Measurements from ENCODE around the gene SYCE1. TPM values are rescaled to one million over a fixed set of nuclear protein-coding genes. Genes with fewer than 3 reads are reported as not detected.
"Not testable (repeated sequence)": the region's sequence is repeated elsewhere in the genome, so short reads cannot be mapped to it uniquely, and the experiment has no call there.

The SYCE1 gene
- total RNA-seq, 1 donor from 2014 or later: 0.35 TPM

DNA sequence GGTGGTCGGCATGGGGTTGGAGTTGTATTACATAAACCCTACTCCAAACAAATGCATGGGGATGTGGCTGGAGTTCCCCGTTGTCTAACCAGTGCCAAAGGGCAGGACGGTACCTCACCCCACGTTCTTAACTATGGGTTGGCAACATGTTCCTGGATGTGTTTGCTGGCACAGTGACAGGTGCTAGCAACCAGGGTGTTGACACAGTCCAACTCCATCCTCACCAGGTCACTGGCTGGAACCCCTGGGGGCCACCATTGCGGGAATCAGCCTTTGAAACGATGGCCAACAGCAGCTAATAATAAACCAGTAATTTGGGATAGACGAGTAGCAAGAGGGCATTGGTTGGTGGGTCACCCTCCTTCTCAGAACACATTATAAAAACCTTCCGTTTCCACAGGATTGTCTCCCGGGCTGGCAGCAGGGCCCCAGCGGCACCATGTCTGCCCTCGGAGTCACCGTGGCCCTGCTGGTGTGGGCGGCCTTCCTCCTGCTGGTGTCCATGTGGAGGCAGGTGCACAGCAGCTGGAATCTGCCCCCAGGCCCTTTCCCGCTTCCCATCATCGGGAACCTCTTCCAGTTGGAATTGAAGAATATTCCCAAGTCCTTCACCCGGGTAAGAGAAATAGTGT lies 38.3 kb downstream of the SYCE1 start, which contains the start of gene CYP2E1:
TSS of gene CYP2E1 (plus strand) at position 407 of the 632 bp plus-strand sequence. CDS start at position 440, 33 bp downstream.
- ATAC-seq: no peak
- intact Hi-C loops (cut with DNase I): no loop called here
- no peak for DNase-seq (ENCODE audit: missing footprints)

DNA sequence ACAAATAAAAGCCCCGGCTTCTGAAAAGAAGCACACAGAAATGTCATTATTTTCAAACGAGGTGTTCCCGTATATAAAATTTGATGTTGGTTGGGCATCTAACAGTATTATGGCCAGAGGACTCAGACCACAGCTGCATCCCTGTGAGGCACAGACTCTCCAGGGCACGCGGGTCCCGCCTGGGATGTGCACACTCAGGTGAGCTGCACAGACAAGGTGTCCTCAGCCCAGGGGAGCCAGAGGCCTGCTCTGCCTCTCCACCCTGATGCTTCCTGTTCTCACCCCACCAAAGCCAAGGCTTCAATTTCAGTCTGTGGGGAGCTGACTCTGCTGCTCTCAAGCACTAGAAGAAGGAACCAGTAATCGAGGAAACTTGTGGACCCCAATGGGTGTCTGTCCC lies 39.9 kb downstream of the SYCE1 start:
- intact Hi-C loops (cut with DNase I): no loop called here
- DNase-seq (ENCODE audit: missing footprints) (no peak), ATAC-seq (no peak)

DNA sequence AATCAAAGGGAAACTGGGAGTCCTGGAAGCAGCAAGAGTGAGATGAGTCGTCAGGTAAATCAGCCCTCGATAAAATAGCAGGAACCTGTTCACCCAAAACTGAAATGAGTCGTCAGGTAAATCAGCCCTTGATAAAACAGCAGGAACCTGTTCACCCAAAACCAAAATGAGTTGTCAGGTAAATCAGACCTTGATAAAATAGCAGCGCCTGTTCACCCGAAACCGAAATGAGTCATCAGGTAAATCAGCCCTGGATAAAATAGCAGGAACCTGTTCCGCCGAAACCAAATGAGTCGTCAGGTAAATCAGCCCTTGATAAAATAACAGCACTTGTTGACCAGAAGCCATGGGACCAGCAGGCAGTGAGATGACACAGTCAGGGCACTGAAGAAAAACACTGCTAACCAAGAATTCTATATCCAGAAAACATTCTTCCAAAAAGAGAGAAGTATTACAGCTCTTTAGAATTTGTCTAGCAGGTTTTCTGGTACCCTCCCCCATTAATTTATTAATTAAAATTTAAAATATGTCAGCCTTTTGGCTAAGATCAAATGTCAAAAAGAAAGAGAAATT lies 41.7 kb downstream of the SYCE1 start:
- ATAC-seq (no peak), DNase-seq (ENCODE audit: missing footprints) (no peak)
- intact Hi-C loops (cut with DNase I): no loop called here

DNA sequence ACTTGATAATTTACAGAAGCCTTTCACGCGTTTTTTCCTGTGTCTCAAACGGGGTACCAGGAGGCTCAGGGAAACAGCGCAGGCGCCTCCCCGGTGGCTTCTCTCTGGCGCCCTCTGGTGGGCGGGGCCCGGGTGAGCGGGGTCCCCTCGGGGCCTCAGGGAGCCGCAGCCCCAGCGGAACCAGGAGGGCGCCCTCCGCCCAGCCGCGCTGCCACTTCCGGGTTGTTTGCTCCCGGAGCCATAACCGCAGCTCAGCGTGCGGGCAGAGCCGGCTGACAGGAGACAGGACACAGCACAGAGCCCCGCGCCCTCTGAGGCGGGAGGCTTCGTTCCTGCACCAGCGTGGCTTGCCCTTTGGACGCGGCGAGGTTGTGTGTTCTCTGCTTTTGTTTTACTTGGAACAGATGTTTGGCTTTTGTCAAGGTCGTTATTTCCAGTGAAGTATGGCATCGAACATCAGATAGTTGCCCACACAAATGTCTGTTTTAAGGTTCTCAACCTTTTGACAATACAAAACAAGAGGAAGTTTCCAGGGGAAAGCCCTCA lies 45.1 kb downstream of the SYCE1 start:
- peak; percentile 90 for DNase-seq (ENCODE audit: missing footprints)
- intact Hi-C loops (cut with DNase I): loop anchor here (1.0 kb wide), 1 partner anchor 191 kb away; no protein-coding TSS in a partner anchor
- ATAC-seq: peak; percentile 97

DNA sequence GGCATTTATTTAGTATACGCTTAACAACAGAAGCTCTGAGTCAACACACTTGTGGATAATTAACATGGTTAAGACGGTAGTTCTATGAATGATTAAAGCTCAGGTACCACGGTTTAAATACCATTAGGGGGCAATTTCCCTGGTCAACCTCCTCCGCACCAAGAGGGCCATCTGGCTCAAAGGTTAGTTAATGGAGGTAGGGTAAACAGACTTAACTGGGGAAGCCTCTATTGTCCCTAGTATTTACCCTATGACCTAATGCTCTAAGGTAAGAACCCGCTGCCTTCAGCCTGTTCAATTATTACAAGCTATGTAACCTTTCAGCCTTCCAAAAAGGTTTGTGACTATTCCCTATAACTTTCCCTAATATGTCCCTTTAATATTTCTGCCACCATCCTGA lies 46.9 kb downstream of the SYCE1 start:
- DNase-seq (ENCODE audit: missing footprints); intact Hi-C loops (cut with DNase I); ATAC-seq: not testable (repeated sequence)

DNA sequence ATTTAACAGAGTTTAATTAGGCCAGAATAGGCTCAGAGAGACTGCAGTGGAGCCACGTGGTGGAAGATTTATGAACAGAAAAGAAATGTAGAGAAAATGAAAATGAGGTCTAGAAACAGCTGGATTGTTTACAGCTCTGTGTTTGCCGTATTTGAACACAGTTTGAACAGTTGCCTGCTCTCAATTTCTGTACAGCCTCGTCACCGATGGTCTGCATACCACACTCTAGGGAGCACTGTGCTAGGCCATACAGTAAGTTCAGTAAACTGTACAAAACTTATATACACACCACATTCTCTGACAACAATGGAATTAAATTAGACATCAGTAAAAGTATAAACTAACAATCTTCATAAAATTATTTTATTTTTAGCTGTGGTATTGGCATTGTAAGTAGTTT lies 49.3 kb downstream of the SYCE1 start:
- DNase-seq (ENCODE audit: missing footprints) (no peak), ATAC-seq (no peak)
- intact Hi-C loops (cut with DNase I): no loop called here

DNA sequence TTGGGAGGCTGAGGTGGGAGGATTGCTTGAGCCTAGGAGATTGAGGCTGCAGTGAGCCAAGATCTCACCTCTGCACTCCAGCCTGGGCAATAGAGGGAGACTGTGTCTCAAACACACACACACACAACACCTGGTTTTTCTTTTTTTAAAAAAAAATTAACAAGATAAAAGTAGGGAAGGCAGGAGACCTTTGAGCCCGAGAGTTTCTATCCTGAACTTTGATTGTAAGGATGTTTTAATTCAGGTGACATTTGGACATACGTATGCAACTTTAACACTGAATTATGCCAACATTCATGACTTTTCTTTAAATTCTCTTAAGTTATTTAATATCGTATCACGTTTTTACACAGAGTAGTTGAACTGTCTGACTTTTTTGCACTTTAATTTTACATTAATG lies 49.9 kb downstream of the SYCE1 start:
- ATAC-seq (no peak), DNase-seq (ENCODE audit: missing footprints) (no peak)
- intact Hi-C loops (cut with DNase I): no loop called here

DNA sequence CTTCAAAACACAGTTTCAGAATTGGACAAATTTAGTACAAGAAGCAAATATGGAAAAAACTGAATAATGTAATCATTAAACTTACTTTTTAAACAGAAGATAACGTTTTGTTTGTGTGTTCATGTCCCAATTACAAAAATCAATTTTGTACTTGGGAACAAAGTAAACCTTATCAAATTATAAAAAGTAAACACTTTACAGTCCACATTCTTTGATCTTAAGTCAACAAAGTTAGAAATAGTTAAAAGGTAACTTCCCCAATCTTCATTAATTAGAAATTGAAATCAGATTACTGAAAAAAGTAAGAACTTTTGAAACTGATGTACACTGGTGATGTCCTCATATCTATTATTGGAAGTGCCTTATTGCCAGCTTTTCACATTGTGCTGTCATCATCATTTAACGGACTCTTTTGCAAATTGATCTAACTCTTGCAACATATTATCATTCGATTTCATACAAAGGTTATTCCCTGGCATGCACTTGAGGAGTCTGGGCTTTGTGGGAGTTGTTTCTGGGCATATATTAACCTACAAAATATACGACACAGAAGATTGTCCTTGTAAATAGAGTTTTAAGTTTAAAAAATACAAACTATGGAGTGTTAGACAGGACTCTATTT lies 53.4 kb downstream of the SYCE1 start:
- intact Hi-C loops (cut with DNase I): no loop called here
- ATAC-seq (no peak), DNase-seq (ENCODE audit: missing footprints) (no peak)

DNA sequence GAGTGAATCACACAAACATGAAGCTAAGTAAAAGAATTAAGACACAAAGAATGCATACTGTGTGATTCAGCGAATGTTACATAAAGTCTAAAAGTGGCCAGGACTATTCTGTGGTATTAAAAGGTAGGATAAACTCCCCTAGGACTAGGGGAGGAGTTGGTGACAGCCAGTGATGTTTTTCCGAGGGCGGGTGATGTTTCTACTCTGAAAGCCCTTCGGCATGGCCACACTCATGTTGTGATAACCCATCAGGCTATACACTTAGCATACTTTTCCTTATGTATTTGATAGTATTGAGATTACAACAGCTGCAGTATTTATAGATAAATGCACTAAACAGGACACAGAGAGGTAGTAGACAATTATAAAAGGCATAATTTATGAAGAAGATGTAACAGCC lies 54.0 kb downstream of the SYCE1 start:
- ATAC-seq (no peak), DNase-seq (ENCODE audit: missing footprints) (no peak)
- intact Hi-C loops (cut with DNase I): no loop called here

DNA sequence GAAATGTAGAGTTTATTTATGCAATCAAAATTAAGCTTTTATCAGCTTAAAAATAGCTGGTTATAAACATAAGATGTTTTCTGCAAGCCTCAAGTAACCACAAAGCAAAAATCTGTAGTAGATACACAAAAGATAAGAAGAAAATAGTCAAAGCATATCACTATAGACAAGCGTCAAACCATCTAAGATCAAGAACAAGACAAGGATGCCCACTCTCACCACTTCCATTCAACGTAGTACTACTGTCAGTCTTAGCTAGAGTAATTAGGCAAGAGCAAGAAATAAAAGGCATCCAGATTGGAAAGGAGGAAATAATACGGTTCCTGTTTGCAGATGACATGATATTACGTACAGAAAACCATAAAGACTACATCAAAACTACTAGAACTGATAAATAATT lies 55.7 kb downstream of the SYCE1 start:
- ATAC-seq (no peak), DNase-seq (ENCODE audit: missing footprints) (no peak)
- intact Hi-C loops (cut with DNase I): no loop called here

Other genes starting within 250 kb of the SYCE1 start
- gene CALY, start 228.7 kb downstream of the SYCE1 start, total RNA-seq: not detected
- not detected for gene PRAP1, start 218.2 kb downstream of the SYCE1 start, total RNA-seq
- gene FUOM, start 207.6 kb downstream of the SYCE1 start, total RNA-seq: 7.9 TPM
- 224 TPM for gene ECHS1, start 192.2 kb downstream of the SYCE1 start, total RNA-seq
- 3.5 TPM for gene PAOX, start 186.3 kb downstream of the SYCE1 start, total RNA-seq
- gene MTG1, start 171.4 kb downstream of the SYCE1 start, total RNA-seq: 17.8 TPM
- gene SPRN, start 141.0 kb downstream of the SYCE1 start, total RNA-seq: not detected
- 0.30 TPM for gene SCART1, start 111.6 kb downstream of the SYCE1 start, total RNA-seq
- 0.89 TPM for gene CYP2E1, start 38.2 kb downstream of the SYCE1 start, total RNA-seq
- not detected for gene FRG2B, start 61.2 kb upstream of the SYCE1 start, total RNA-seq